Activated T-cell treated with anti-CD3 and anti-CD28 coated beads, Interleukin-2, amount 50 U/mL, for 48 hours (primary cell): Measurements from ENCODE around the gene CDC14A.
A peak's percentile ranks its signal among the peaks of the same experiment; 100 is the strongest.

ENCODE experiments used
- DNase-seq, 2 experiments: peaks; one replicate each; pipeline ENCODE4 v3.0.0-alpha.2; 2020

CDC14A gene

GRCh38 chr1:100455478-100456072, 103.3 kb downstream of the CDC14A start:
- no peak for DNase-seq

- DNase-seq, result no peak
Measured at GRCh38 chr1:100456880-100457279, 104.6 kb downstream of the CDC14A start.

GRCh38 chr1:100457683-100458082, 105.4 kb downstream of the CDC14A start:
- no peak for DNase-seq

- no peak for DNase-seq
Measured at GRCh38 chr1:100458661-100459357, 106.5 kb downstream of the CDC14A start.

GRCh38 chr1:100459358-100460114, 107.2 kb downstream of the CDC14A start:
- DNase-seq, result peak; percentile 78 to 83

GRCh38 chr1:100461222-100461621, 108.9 kb downstream of the CDC14A start:
- no peak for DNase-seq

GRCh38 chr1:100462326-100463025, 110.2 kb downstream of the CDC14A start:
- no peak for DNase-seq

- peak; percentile 66 to 69 for DNase-seq
Measured at GRCh38 chr1:100463791-100464424, 111.6 kb downstream of the CDC14A start.

GRCh38 chr1:100469578-100469977, 117.3 kb downstream of the CDC14A start:
- no peak for DNase-seq

- no peak for DNase-seq
Measured at GRCh38 chr1:100474834-100475233, 122.5 kb downstream of the CDC14A start.

GRCh38 chr1:100476735-100477290, 124.5 kb downstream of the CDC14A start:
- DNase-seq, result no peak

GRCh38 chr1:100478816-100479215, 126.5 kb downstream of the CDC14A start:
- DNase-seq, result no peak

GRCh38 chr1:100479620-100480338, 127.5 kb downstream of the CDC14A start:
- DNase-seq, result no peak

GRCh38 chr1:100481303-100481702, 129.0 kb downstream of the CDC14A start:
- DNase-seq, result no peak

- no peak for DNase-seq
Measured at GRCh38 chr1:100482167-100482566, 129.9 kb downstream of the CDC14A start.

- no peak for DNase-seq
Measured at GRCh38 chr1:100482748-100483147, 130.4 kb downstream of the CDC14A start.

- DNase-seq, result no peak
Measured at GRCh38 chr1:100483230-100483629, 130.9 kb downstream of the CDC14A start.

GRCh38 chr1:100485855-100486258, 133.6 kb downstream of the CDC14A start:
- no peak for DNase-seq

GRCh38 chr1:100494393-100495084, 142.2 kb downstream of the CDC14A start:
- DNase-seq, result no peak

GRCh38 chr1:100496896-100497295, 144.6 kb downstream of the CDC14A start:
- DNase-seq, result no peak

- no peak for DNase-seq
Measured at GRCh38 chr1:100497796-100498195, 145.5 kb downstream of the CDC14A start.
